ENCODE measurements around the gene ABCA7. TPM values are rescaled to one million over a fixed set of nuclear protein-coding genes. Genes with fewer than 3 reads are reported as not detected.

Gene ABCA7
- total RNA-seq, 4 donors from 2014 or later: 0.59 to 10.4 (median 2.7) TPM

GRCh38 chr19:1067341-1067957 is 27.5 kb downstream of the ABCA7 start:
- H3K27ac ChIP-seq: no peak overlapping the region
- DNase-seq: no peak
- peaks cover 21 to 50% of the 10 kb centered on the region in 2 donors for H3K27me3 ChIP-seq
- intact Hi-C loops (cut with DNase I; ENCODE audit: low total_unique reads): no loop called here
- no peak overlapping the region for H3K4me3 ChIP-seq
- H3K4me1 ChIP-seq: peaks cover 0 to 21% of the 10 kb centered on the region in 2 donors
- no peaks in the 10 kb centered on the region for H3K36me3 ChIP-seq
- TF ChIP-seq, protein P1, sequence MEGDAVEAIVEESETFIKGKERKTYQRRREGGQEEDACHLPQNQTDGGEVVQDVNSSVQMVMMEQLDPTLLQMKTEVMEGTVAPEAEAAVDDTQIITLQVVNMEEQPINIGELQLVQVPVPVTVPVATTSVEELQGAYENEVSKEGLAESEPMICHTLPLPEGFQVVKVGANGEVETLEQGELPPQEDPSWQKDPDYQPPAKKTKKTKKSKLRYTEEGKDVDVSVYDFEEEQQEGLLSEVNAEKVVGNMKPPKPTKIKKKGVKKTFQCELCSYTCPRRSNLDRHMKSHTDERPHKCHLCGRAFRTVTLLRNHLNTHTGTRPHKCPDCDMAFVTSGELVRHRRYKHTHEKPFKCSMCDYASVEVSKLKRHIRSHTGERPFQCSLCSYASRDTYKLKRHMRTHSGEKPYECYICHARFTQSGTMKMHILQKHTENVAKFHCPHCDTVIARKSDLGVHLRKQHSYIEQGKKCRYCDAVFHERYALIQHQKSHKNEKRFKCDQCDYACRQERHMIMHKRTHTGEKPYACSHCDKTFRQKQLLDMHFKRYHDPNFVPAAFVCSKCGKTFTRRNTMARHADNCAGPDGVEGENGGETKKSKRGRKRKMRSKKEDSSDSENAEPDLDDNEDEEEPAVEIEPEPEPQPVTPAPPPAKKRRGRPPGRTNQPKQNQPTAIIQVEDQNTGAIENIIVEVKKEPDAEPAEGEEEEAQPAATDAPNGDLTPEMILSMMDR (IDR thresholded peaks at IDR 0.05): no peak
- TF ChIP-seq POLR2A (IDR thresholded peaks at IDR 0.05): no peak
- no peaks in the 10 kb centered on the region for H3K9me3 ChIP-seq

DNA sequence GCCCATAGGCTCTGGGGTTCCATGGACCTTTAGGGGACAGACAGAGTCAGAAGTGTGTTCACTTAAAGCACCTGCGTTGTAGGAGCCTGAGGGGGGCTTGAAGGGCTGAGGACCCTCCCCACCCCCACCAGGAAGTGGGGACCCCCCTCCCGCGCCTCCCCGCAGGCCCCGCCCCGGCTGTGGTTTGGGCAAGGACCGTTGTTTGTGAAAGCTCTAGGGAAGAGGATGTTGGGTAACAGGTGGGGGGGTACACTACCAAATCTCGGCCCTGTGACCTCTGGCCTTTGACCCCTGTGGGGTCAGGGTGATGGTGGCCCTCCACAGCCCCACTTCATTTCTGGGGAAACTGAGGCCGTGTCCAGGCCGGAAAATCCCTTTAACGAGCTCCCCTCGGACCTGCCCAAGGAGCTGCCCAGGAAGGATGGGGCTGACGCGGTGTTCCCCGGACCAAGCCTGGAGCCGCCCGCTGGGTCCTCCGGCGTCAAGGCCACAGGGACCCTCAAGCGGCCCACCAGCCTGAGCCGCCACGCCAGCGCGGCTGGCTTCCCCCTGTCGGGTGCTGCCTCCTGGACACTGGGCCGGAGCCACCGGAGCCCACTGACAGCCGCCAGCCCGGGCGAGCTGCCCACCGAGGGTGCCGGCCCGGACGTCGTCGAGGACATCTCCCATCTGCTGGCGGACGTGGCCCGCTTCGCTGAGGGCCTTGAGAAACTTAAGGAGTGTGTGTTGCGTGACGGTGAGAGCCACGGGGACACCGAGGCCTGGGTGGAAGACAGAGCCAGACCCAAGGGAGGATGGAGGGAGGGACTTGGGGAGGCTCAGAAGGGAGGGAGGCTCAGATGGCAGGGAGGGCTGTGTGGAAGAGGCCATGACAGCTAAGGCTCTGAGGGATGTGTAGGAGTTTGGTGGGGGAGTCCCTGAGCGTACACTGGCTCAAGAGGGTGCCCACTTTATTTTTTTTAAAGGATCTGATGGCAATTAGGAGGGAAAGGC is 28.4 kb downstream of the ABCA7 start:
- intact Hi-C loops (cut with DNase I; ENCODE audit: low total_unique reads): no loop called here
- peaks cover 21 to 50% of the 10 kb centered on the region in 2 donors for H3K27me3 ChIP-seq
- H3K27ac ChIP-seq: no peak overlapping the region
- no peak overlapping the region for H3K4me3 ChIP-seq
- H3K4me1 ChIP-seq: peaks cover 0 to 21% of the 10 kb centered on the region in 2 donors
- TF ChIP-seq POLR2A (IDR thresholded peaks at IDR 0.05): no peak
- TF ChIP-seq, protein P1 (IDR thresholded peaks at IDR 0.05): no peak
- no peak for DNase-seq
- no peaks in the 10 kb centered on the region for H3K9me3 ChIP-seq
- H3K36me3 ChIP-seq: no peaks in the 10 kb centered on the region

- no peak for TF ChIP-seq POLR2A (IDR thresholded peaks at IDR 0.05)
- TF ChIP-seq, protein P1 (IDR thresholded peaks at IDR 0.05): no peak
- intact Hi-C loops (cut with DNase I; ENCODE audit: low total_unique reads): no loop called here
- no peak overlapping the region for H3K27ac ChIP-seq
- H3K4me1 ChIP-seq: peaks cover 0 to 21% of the 10 kb centered on the region in 2 donors
- peaks cover 21 to 50% of the 10 kb centered on the region in 2 donors for H3K27me3 ChIP-seq
- H3K4me3 ChIP-seq: no peak overlapping the region
- no peaks in the 10 kb centered on the region for H3K9me3 ChIP-seq
- no peaks in the 10 kb centered on the region for H3K36me3 ChIP-seq
- DNase-seq: no peak
These were observed 29.3 kb downstream of the ABCA7 start for GRCh38 chr19:1069009-1069779.

- Histone ChIP-seq H3K36me3 (no peaks in the 10 kb centered on the region), H3K27ac (no peak overlapping the region), H3K9me3 (no peaks in the 10 kb centered on the region), H3K4me1 (peaks cover 0 to 15% of the 10 kb centered on the region in 2 donors), H3K4me3 (no peak overlapping the region), H3K27me3 (peaks cover 21 to 47% of the 10 kb centered on the region in 2 donors)
- DNase-seq: no peak
- intact Hi-C loops (cut with DNase I; ENCODE audit: low total_unique reads): no loop called here
- TF ChIP-seq POLR2A (IDR thresholded peaks at IDR 0.05): no peak
These were observed 30.6 kb downstream of the ABCA7 start for GRCh38 chr19:1070576-1070930.

DNA sequence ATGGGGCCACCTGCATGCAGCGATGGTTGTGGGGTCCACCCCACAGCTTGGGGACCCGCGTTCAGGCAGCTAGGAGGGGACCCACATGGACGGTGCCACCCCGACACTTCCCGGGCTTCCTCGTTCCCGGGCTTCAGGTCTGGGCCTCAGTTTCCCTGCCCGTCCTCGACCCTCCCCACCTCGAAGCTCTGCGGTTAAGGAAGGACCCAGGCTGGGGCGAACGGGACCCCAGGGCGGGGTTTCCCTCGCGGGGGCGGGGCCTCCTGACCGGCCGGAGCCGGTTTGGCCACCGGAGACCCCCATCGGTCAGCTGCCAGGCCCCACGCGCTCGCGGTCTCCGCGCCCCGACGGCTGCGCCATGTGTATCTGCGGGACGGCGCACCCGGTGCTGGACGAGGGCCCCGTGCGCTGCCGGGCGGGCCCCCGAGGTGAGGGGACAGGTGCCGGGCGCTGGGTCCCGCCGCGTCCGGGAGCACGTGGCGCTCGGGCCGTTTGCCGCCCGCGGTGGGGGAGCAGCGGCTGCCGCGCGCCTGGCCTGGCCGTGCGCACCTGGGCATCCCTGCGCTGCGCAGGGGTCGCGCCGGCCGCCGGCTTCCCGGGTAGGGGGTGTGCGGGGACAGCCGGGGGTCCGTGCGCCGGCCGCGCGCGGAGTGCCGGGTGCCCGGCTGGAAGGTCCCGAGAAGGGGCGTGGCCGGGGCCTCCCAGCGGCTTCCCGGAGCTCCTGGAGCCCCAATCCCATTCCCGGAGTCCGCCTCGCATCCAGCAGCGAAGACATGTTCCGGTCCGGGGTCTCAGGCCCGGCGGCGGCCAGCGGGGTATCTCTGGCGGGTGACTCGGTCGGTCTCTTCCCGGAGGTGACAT is 31.3 kb downstream of the ABCA7 start:
- H3K9me3 ChIP-seq: no peaks in the 10 kb centered on the region
- no peaks in the 10 kb centered on the region for H3K36me3 ChIP-seq
- no peak overlapping the region for H3K4me3 ChIP-seq
- H3K4me1 ChIP-seq: peaks cover 0 to 15% of the 10 kb centered on the region in 2 donors
- no peak for TF ChIP-seq POLR2A (IDR thresholded peaks at IDR 0.05)
- TF ChIP-seq, protein P1 (IDR thresholded peaks at IDR 0.05): no peak
- DNase-seq: no peak
- peaks cover 21 to 44% of the 10 kb centered on the region in 2 donors for H3K27me3 ChIP-seq
- intact Hi-C loops (cut with DNase I; ENCODE audit: low total_unique reads): no loop called here
- no peak overlapping the region for H3K27ac ChIP-seq

Data from uterus (tissue), 4 donors.